WTC11 (cell line): Measurements from ENCODE around the gene MAP1LC3B. TPM values are rescaled to one million over a fixed set of nuclear protein-coding genes. Genes with fewer than 3 reads are reported as not detected.
A peak's percentile ranks its signal among the peaks of the same experiment; 100 is the strongest.

Experiments used
- ATAC-seq: fragments of 200-7000 bp; cut with Tn5 transposase; 2 replicates; pipeline ENCODE4 v1.10.0; 2021; ENCODE audit warnings: mild to moderate bottlenecking, moderate library complexity
- CTCF ChIA-PET: fragments of 300-600 bp; sonication (Branson Sonifier 250); formaldehyde crosslinking; loops from one replicate; lab custom pipeline; 2021; ENCODE audit warnings: antibody characterized with exemption; lab: Charles Lee
- POLR2A ChIA-PET: fragments of 350-600 bp; sonication (Branson Sonifier 250); formaldehyde crosslinking; loops from one replicate; lab custom pipeline; 2021; ENCODE audit warnings: antibody characterized with exemption; lab: Charles Lee
- DNase-seq: peaks from one replicate; pipeline ENCODE4 v3.0.0; 2021; ENCODE audit warnings: low spot score
- H3K27ac Mint-ChIP-seq: 2 replicates; pipeline ENCODE4 v1.8.0; 2021; ENCODE audit warnings: mixed read lengths
- H3K27me3 Mint-ChIP-seq: 2 replicates; pipeline ENCODE4 v1.8.0; 2021; ENCODE audit warnings: low read depth, mild to moderate bottlenecking, moderate library complexity, mixed read lengths
- H3K36me3 Mint-ChIP-seq: 2 replicates; pipeline ENCODE4 v1.8.0; 2021; ENCODE audit warnings: mixed read lengths
- H3K4me1 Mint-ChIP-seq: 2 replicates; pipeline ENCODE4 v1.8.0; 2022; ENCODE audit warnings: mixed read lengths
- H3K4me3 Mint-ChIP-seq: 2 replicates; pipeline ENCODE4 v1.8.0; 2021; ENCODE audit warnings: mild to moderate bottlenecking, moderate library complexity, mixed read lengths
- H3K9me3 Mint-ChIP-seq: 2 replicates; pipeline ENCODE4 v1.8.0; 2021; ENCODE audit warnings: mixed read lengths
- AFF4 ChIP-seq: sonication (generic); formaldehyde crosslinking; IDR thresholded peaks from 2 replicates; pipeline ENCODE4 v1.8.1; 2023; ENCODE audit warnings: mild to moderate bottlenecking, missing genetic modification reagents, borderline replicate concordance
- CDX4 ChIP-seq: fragments of 250-450 bp; sonication (Bioruptor Pico); IDR thresholded peaks from 2 replicates; pipeline ENCODE4 v1.9.0; 2021; ENCODE audit warnings: moderate library complexity, mild to moderate bottlenecking, inconsistent platforms, borderline replicate concordance
- E2F1 ChIP-seq: sonication (generic); formaldehyde crosslinking; IDR thresholded peaks from 2 replicates; pipeline ENCODE4 v1.8.0; 2022; ENCODE audit warnings: mild to moderate bottlenecking, missing genetic modification reagents
- ELF4 ChIP-seq: sonication (generic); formaldehyde crosslinking; IDR thresholded peaks from 2 replicates; pipeline ENCODE4 v1.8.1; 2022; ENCODE audit warnings: low read depth, mild to moderate bottlenecking, moderate library complexity, missing genetic modification reagents
- GABPB1 ChIP-seq: sonication (generic); formaldehyde crosslinking; IDR thresholded peaks from 2 replicates; pipeline ENCODE4 v1.8.1; 2023; ENCODE audit warnings: mild to moderate bottlenecking, missing genetic modification reagents
- GTF2I ChIP-seq: fragments of 250-450 bp; sonication (Bioruptor Pico); conservative IDR thresholded peaks from 2 replicates; pipeline ENCODE4 v1.4.0; 2021; ENCODE audit warnings: mild to moderate bottlenecking
- IRF1 ChIP-seq: sonication (generic); formaldehyde crosslinking; IDR thresholded peaks from 2 replicates; pipeline ENCODE4 v1.8.0; 2023; ENCODE audit warnings: missing genetic modification reagents
- IRF2 ChIP-seq: sonication (generic); formaldehyde crosslinking; IDR thresholded peaks from 2 replicates; pipeline ENCODE4 v1.8.0; 2022; ENCODE audit warnings: low read depth, missing genetic modification reagents, borderline replicate concordance
- MYBL2 ChIP-seq: sonication (generic); formaldehyde crosslinking; IDR thresholded peaks from 2 replicates; pipeline ENCODE4 v1.8.1; 2023; ENCODE audit warnings: mild to moderate bottlenecking, moderate library complexity, missing genetic modification reagents
- NFATC4 ChIP-seq: fragments of 250-450 bp; sonication (Bioruptor Pico); IDR thresholded peaks from 2 replicates; pipeline ENCODE4 v1.9.0; 2021; ENCODE audit warnings: mild to moderate bottlenecking
- RORB ChIP-seq: fragments of 250-450 bp; sonication (Bioruptor Pico); IDR thresholded peaks from 2 replicates; pipeline ENCODE4 v1.9.0; 2021; ENCODE audit warnings: mild to moderate bottlenecking
- SOX15 ChIP-seq: fragments of 250-450 bp; sonication (Bioruptor Pico); IDR thresholded peaks from 2 replicates; pipeline ENCODE4 v1.9.0; 2021; ENCODE audit warnings: mild to moderate bottlenecking
- STAT6 ChIP-seq: sonication (generic); formaldehyde crosslinking; conservative IDR thresholded peaks from 2 replicates; pipeline ENCODE4 v1.8.1; 2023; ENCODE audit warnings: mild to moderate bottlenecking, low read depth, missing genetic modification reagents, moderate library complexity
- TP53 ChIP-seq: sonication (generic); formaldehyde crosslinking; IDR thresholded peaks from 2 replicates; pipeline ENCODE4 v1.8.1; 2023; ENCODE audit warnings: mild to moderate bottlenecking, missing genetic modification reagents
- USF2 ChIP-seq: sonication (generic); formaldehyde crosslinking; IDR thresholded peaks from 2 replicates; pipeline ENCODE4 v1.8.1; 2023; ENCODE audit warnings: mild to moderate bottlenecking, missing genetic modification reagents, moderate library complexity
- ZNF317 ChIP-seq: sonication (generic); formaldehyde crosslinking; IDR thresholded peaks from 2 replicates; pipeline ENCODE4 v1.8.1; 2023; ENCODE audit warnings: low read depth, mild to moderate bottlenecking, moderate library complexity, missing genetic modification reagents, borderline replicate concordance
- ZNF423 ChIP-seq: fragments of 250-450 bp; sonication (Bioruptor Pico); IDR thresholded peaks from 2 replicates; pipeline ENCODE4 v2.1.2; 2022; ENCODE audit warnings: mild to moderate bottlenecking, moderate library complexity
- ZNF425 ChIP-seq: fragments of 250-450 bp; sonication (Bioruptor Pico); conservative IDR thresholded peaks from 2 replicates; pipeline ENCODE4 v1.9.0; 2021; ENCODE audit warnings: mild to moderate bottlenecking
- total RNA-seq: library from RNA; stranded (reverse); gene quantifications from 3 replicates; pipeline ENCODE4 v1.2.3, GENCODE V29; 2021

Gene MAP1LC3B
- total RNA-seq, 1 experiment from 2014 or later = 46.9 TPM

GRCh38 chr16:87437911-87438610 lies 45.9 kb downstream of the MAP1LC3B start:
- TF ChIP-seq GABPB1 (CRISPR knock-in tag) (no peak), USF2 (CRISPR knock-in tag) (no peak), ZNF317 (CRISPR knock-in tag) (no peak), MYBL2 (CRISPR knock-in tag) (no peak), IRF2 (no peak), GTF2I (CRISPR knock-in tag) (no peak)
- CTCF ChIA-PET = interaction anchor here (0.7 to 3.2 kb wide), 4 partner anchors 21 to 198 kb away, joined by 3 to 11 read pairs (median 7); no protein-coding TSS in a partner anchor
- H3K36me3 Mint-ChIP-seq = peaks cover 21% of the 10 kb centered on the region
- peak overlapping the region; percentile 27; the same call in 1 of the 2 replicates for H3K27ac Mint-ChIP-seq
- H3K4me3 Mint-ChIP-seq = no peak overlapping the region
- POLR2A ChIA-PET = no interaction called here
- peaks cover 11% of the 10 kb centered on the region for H3K9me3 Mint-ChIP-seq
- DNase-seq (no peak), ATAC-seq (no peak)
- H3K27me3 Mint-ChIP-seq = no peaks in the 10 kb centered on the region
- H3K4me1 Mint-ChIP-seq = peaks cover 14% of the 10 kb centered on the region

GRCh38 chr16:87438611-87438985 lies 46.5 kb downstream of the MAP1LC3B start:
- CTCF ChIA-PET = interaction anchor here (0.7 to 3.2 kb wide), 3 partner anchors 23 to 198 kb away, joined by 3 to 11 read pairs (median 10); no protein-coding TSS in a partner anchor
- Mint-ChIP-seq H3K4me1 (peaks cover 14% of the 10 kb centered on the region), H3K9me3 (peaks cover 11% of the 10 kb centered on the region), H3K27ac (no peak overlapping the region), H3K4me3 (no peak overlapping the region), H3K27me3 (no peaks in the 10 kb centered on the region), H3K36me3 (peaks cover 23% of the 10 kb centered on the region)
- peak; percentile 61 for ATAC-seq
- DNase-seq = no peak
- TF ChIP-seq ELF4 (CRISPR knock-in tag) (no peak), ZNF423 (no peak), MYBL2 (CRISPR knock-in tag) (no peak), CDX4 (CRISPR knock-in tag) (no peak), RORB (CRISPR knock-in tag) (no peak)
- POLR2A ChIA-PET = no interaction called here

GRCh38 chr16:87439926-87440325 lies 47.8 kb downstream of the MAP1LC3B start:
- peaks cover 35% of the 10 kb centered on the region for H3K36me3 Mint-ChIP-seq
- no peak for DNase-seq
- H3K4me1 Mint-ChIP-seq = peaks cover 14% of the 10 kb centered on the region
- peaks cover 18% of the 10 kb centered on the region for H3K9me3 Mint-ChIP-seq
- CTCF ChIA-PET = interaction anchor here (1.2 kb wide), 1 partner anchor 22 kb away, joined by 5 read pairs; no protein-coding TSS in a partner anchor
- no peak for ATAC-seq
- H3K27ac Mint-ChIP-seq = no peak overlapping the region
- POLR2A ChIA-PET = no interaction called here
- H3K27me3 Mint-ChIP-seq = no peaks in the 10 kb centered on the region
- no peak overlapping the region for H3K4me3 Mint-ChIP-seq
- TF ChIP-seq SOX15 (CRISPR knock-in tag) (no peak), MYBL2 (CRISPR knock-in tag) (no peak), IRF1 (no peak), ZNF425 (CRISPR knock-in tag) (no peak), AFF4 (CRISPR knock-in tag) (no peak), STAT6 (CRISPR knock-in tag) (no peak), NFATC4 (CRISPR knock-in tag) (no peak), E2F1 (CRISPR knock-in tag) (no peak), TP53 (CRISPR knock-in tag) (no peak)
